CD14-positive monocyte (primary cell): ENCODE data around the gene KLHDC2. TPM values are rescaled to one million over a fixed set of nuclear protein-coding genes. Genes with fewer than 3 reads are reported as not detected.
A peak's percentile ranks its signal among the peaks of the same experiment; 100 is the strongest.
"Not testable (repeated sequence)": the region's sequence is repeated elsewhere in the genome, so short reads cannot be mapped to it uniquely, and the experiment has no call there.

Experiments used
- DNase-seq, 3 donors: peaks; one replicate each; pipeline ENCODE4 v3.0.0-alpha.2; 2011 to 2022
- H2AFZ ChIP-seq: 2 replicates; pipeline ENCODE4 v1.6.0; 2012; ENCODE audit warnings: mild to moderate bottlenecking, low read depth, low read length, inconsistent platforms; ENCODE audit not compliant: insufficient read depth, poor library complexity, severe bottlenecking
- H3K27ac ChIP-seq, 2 donors: 1 replicate in 1 of 2; 2 replicates in 1 of 2; pipeline ENCODE4 v1.5.1; 2012 to 2013; ENCODE audit warnings: low read length in 2 of 2, control low read depth in 1 of 2, inconsistent platforms in 1 of 2, low read depth in 1 of 2, mild to moderate bottlenecking in 1 of 2
- H3K27me3 ChIP-seq, 2 donors: one replicate each; pipeline versions ENCODE4 v1.6.0 to v1.6.1; 2011 to 2013; ENCODE audit warnings: low read length in 2 of 2; ENCODE audit not compliant: control insufficient read depth in 2 of 2, insufficient read depth in 2 of 2
- H3K36me3 ChIP-seq, 2 donors: replicated peaks in 1 of 2; 1 replicate in 1 of 2; 2 replicates in 1 of 2; pipeline versions ENCODE4 v1.5.1 to v1.6.1; 2012 to 2013; ENCODE audit warnings: low read length in 2 of 2, control low read depth in 1 of 2, inconsistent platforms in 1 of 2, mild to moderate bottlenecking in 1 of 2; ENCODE audit not compliant: insufficient read depth in 2 of 2, control insufficient read depth in 1 of 2
- H3K4me1 ChIP-seq, 2 donors: 1 replicate in 1 of 2; 2 replicates in 1 of 2; pipeline versions ENCODE4 v1.5.1 to v1.6.1; 2012 to 2013; ENCODE audit warnings: low read length in 2 of 2, control low read depth in 1 of 2, inconsistent platforms in 1 of 2, mild to moderate bottlenecking in 1 of 2, moderate library complexity in 1 of 2; ENCODE audit not compliant: insufficient read depth in 2 of 2, control insufficient read depth in 1 of 2
- H3K4me2 ChIP-seq: replicated peaks from 2 replicates; pipeline ENCODE3; 2012; ENCODE audit warnings: low read length, moderate library complexity, mild to moderate bottlenecking; ENCODE audit not compliant: poor library complexity, severe bottlenecking; ENCODE audit errors: extremely low read depth
- H3K4me3 ChIP-seq, 3 experiments: fragments of 200-600 bp in 1 of 3; sonication (generic) in 1 of 3; replicated peaks in 1 of 3; 1 replicate in 2 of 3; 2 replicates in 1 of 3; pipeline ENCODE4 v1.5.1; 2011 to 2013; ENCODE audit warnings: low read length in 3 of 3, mild to moderate bottlenecking in 3 of 3, control low read depth in 2 of 3, low read depth in 2 of 3, inconsistent platforms in 1 of 3, moderate library complexity in 1 of 3
- H3K79me2 ChIP-seq: 2 replicates; pipeline ENCODE4 v1.6.0; 2012; ENCODE audit warnings: mild to moderate bottlenecking, control low read depth, inconsistent platforms, low read length, moderate library complexity; ENCODE audit not compliant: insufficient read depth
- H3K9ac ChIP-seq: 2 replicates; pipeline ENCODE4 v1.6.0; 2017; ENCODE audit warnings: low read length, mild to moderate bottlenecking; ENCODE audit not compliant: insufficient read depth, poor library complexity, severe bottlenecking
- H3K9me3 ChIP-seq, 2 donors: replicated peaks in 1 of 2; 1 replicate in 1 of 2; 2 replicates in 1 of 2; pipeline versions ENCODE4 v1.5.1 to v1.6.1; 2012 to 2013; ENCODE audit warnings: low read length in 2 of 2, control low read depth in 1 of 2; ENCODE audit not compliant: control insufficient read depth in 1 of 2, insufficient read depth in 1 of 2
- H4K20me1 ChIP-seq: 2 replicates; pipeline ENCODE4 v1.6.0; 2012; ENCODE audit warnings: mild to moderate bottlenecking, low read length, control low read depth, moderate library complexity; ENCODE audit not compliant: insufficient read depth
- H3K27ac Mint-ChIP-seq, 7 donors: one replicate each; pipeline ENCODE4 v1.8.0; 2020; ENCODE audit warnings: mild to moderate bottlenecking in 7 of 7, mixed read lengths in 7 of 7, moderate library complexity in 6 of 7, inconsistent platforms in 2 of 7
- H3K27me3 Mint-ChIP-seq, 3 donors: one replicate each; pipeline ENCODE4 v1.8.0; 2021 to 2022; ENCODE audit warnings: low read depth in 3 of 3, mild to moderate bottlenecking in 3 of 3, mixed read lengths in 3 of 3, moderate library complexity in 3 of 3, inconsistent platforms in 1 of 3
- H3K36me3 Mint-ChIP-seq, 2 donors: one replicate each; pipeline ENCODE4 v1.8.0; 2020; ENCODE audit warnings: mixed read lengths in 2 of 2, inconsistent platforms in 1 of 2, mild to moderate bottlenecking in 1 of 2
- H3K4me1 Mint-ChIP-seq: one replicate; pipeline ENCODE4 v1.8.0; 2020; ENCODE audit warnings: mild to moderate bottlenecking, mixed read lengths
- H3K4me3 Mint-ChIP-seq, 2 donors: one replicate each; pipeline ENCODE4 v1.8.0; 2020; ENCODE audit warnings: mild to moderate bottlenecking in 2 of 2, mixed read lengths in 2 of 2, moderate library complexity in 1 of 2
- H3K9me3 Mint-ChIP-seq, 7 donors: one replicate each; pipeline ENCODE4 v1.8.0; 2020 to 2022; ENCODE audit warnings: mixed read lengths in 7 of 7, mild to moderate bottlenecking in 6 of 7, moderate library complexity in 6 of 7, inconsistent platforms in 2 of 7
- CTCF ChIP-seq: fragments of 200-600 bp; IDR thresholded peaks from one replicate; pipeline ENCODE4 v1.8.0; 2022; ENCODE audit warnings: antibody characterized with exemption, mild to moderate bottlenecking
- WGBS: methylation state at CpG from one replicate; pipeline ENCODE4 v1.1.5; 2013; ENCODE audit warnings: missing lambda C conversion rate; ENCODE audit not compliant: insufficient coverage; 5-methylcytosine and 5-hydroxymethylcytosine counted together
- intact Hi-C, 2 donors: fragments of 100-400 bp; cut with micrococcal nuclease; formaldehyde crosslinking; loops; one replicate each; pipeline versions ENCODE4 v1.15.0 to v1.15.1; 2023
- polyA plus RNA-seq, 3 donors: library from polyadenylated mRNA; depleted of rRNA in 1 of 3; unstranded in 2 of 3; stranded (reverse) in 1 of 3; fragments of 300-500 nt in 2 of 3; fragments of >200 nt in 1 of 3; fragmentation: Illumina TruSeq in 2 of 3; gene quantifications; 1 replicate in 2 of 3; 2 replicates in 1 of 3; pipeline ENCODE4 v1.2.3, GENCODE V29; 2012 to 2021

The KLHDC2 gene
- polyA plus RNA-seq, 3 donors = 27.3 to 45.9 (median 43.1) TPM

- H3K27me3 ChIP-seq = no peaks in the 10 kb centered on the region
- Mint-ChIP-seq H3K4me1 (peaks cover 34% of the 10 kb centered on the region), H3K27me3 (peaks cover 0 to 1% (median 0%) of the 10 kb centered on the region in 3 donors), H3K36me3 (peaks cover 11 to 14% of the 10 kb centered on the region in 2 donors), H3K4me3 (no peak overlapping the region), H3K27ac (no peak overlapping the region), H3K9me3 (no peaks in the 10 kb centered on the region)
- H3K9ac ChIP-seq = no peak overlapping the region
- H4K20me1 ChIP-seq = no peaks in the 10 kb centered on the region
- H3K4me3 ChIP-seq = no peak overlapping the region
- TF ChIP-seq CTCF = no peak
- peaks cover 18 to 20% of the 10 kb centered on the region in 2 donors for H3K4me1 ChIP-seq
- peaks cover 21% of the 10 kb centered on the region for H3K79me2 ChIP-seq
- H3K27ac ChIP-seq = no peak overlapping the region
- no peak overlapping the region for H3K4me2 ChIP-seq
- WGBS = no CpG with 5 or more reads among the region's 4 CpGs
- no peak overlapping the region for H2AFZ ChIP-seq
- no peaks in the 10 kb centered on the region for H3K9me3 ChIP-seq
- intact Hi-C loops = no loop called here
- peaks cover 13 to 17% of the 10 kb centered on the region in 2 donors for H3K36me3 ChIP-seq
- no peak for DNase-seq
Measured at GRCh38 chr14:49770212-49770817, 2.4 kb downstream of the KLHDC2 start.

GRCh38 chr14:49771691-49772090 is 3.7 kb downstream of the KLHDC2 start:
- DNase-seq, H2AFZ ChIP-seq, H3K4me3 ChIP-seq, H3K9ac ChIP-seq, H3K4me3 Mint-ChIP-seq, H3K9me3 Mint-ChIP-seq, H3K27me3 ChIP-seq, H3K27me3 Mint-ChIP-seq, H4K20me1 ChIP-seq, H3K4me2 ChIP-seq, H3K9me3 ChIP-seq, H3K27ac ChIP-seq, intact Hi-C loops: not testable (repeated sequence)
- Mint-ChIP-seq H3K27ac (peak overlapping the region in 2 of 7 donors; percentile 10 to 28), H3K36me3 (peaks cover 16 to 24% of the 10 kb centered on the region in 2 donors), H3K4me1 (peaks cover 33% of the 10 kb centered on the region)
- H3K79me2 ChIP-seq = peaks cover 21% of the 10 kb centered on the region
- WGBS = 97% methylated on average over 5 of the region's 10 CpGs
- peaks cover 17 to 19% of the 10 kb centered on the region in 2 donors for H3K4me1 ChIP-seq
- peaks cover 21 to 31% of the 10 kb centered on the region in 2 donors for H3K36me3 ChIP-seq
